ENCODE data around the gene SYNE1. TPM values are rescaled to one million over a fixed set of nuclear protein-coding genes. Genes with fewer than 3 reads are reported as not detected.

Gene SYNE1
- polyA plus RNA-seq, 1 donor from 2014 or later, result 38.5 TPM

- no peaks in the 10 kb centered on the region for H3K9me3 ChIP-seq (ENCODE audit: low read length)
- no peak overlapping the region for H3K4me3 ChIP-seq (ENCODE audit: low read length)
- H3K27me3 ChIP-seq (ENCODE audit: insufficient read depth, low read depth, low read length), result no peaks in the 10 kb centered on the region
- no peaks in the 10 kb centered on the region for H3K79me2 ChIP-seq (replicated peaks; ENCODE audit: insufficient read depth, low read length)
- H2AFZ ChIP-seq (ENCODE audit: low read depth, low read length), result no peak overlapping the region
- no peaks in the 10 kb centered on the region for H3F3A ChIP-seq (ENCODE audit: insufficient read depth, low read length, poor library complexity, severe bottlenecking)
- no peak overlapping the region for H3K9ac ChIP-seq (ENCODE audit: low read length)
- no peak overlapping the region for H3K4me2 ChIP-seq (ENCODE audit: low read length)
- H3K27ac ChIP-seq (ENCODE audit: low read length), result no peak overlapping the region
- H3K36me3 ChIP-seq (ENCODE audit: insufficient read depth, low read length), result no peaks in the 10 kb centered on the region
- TF ChIP-seq, protein P1, sequence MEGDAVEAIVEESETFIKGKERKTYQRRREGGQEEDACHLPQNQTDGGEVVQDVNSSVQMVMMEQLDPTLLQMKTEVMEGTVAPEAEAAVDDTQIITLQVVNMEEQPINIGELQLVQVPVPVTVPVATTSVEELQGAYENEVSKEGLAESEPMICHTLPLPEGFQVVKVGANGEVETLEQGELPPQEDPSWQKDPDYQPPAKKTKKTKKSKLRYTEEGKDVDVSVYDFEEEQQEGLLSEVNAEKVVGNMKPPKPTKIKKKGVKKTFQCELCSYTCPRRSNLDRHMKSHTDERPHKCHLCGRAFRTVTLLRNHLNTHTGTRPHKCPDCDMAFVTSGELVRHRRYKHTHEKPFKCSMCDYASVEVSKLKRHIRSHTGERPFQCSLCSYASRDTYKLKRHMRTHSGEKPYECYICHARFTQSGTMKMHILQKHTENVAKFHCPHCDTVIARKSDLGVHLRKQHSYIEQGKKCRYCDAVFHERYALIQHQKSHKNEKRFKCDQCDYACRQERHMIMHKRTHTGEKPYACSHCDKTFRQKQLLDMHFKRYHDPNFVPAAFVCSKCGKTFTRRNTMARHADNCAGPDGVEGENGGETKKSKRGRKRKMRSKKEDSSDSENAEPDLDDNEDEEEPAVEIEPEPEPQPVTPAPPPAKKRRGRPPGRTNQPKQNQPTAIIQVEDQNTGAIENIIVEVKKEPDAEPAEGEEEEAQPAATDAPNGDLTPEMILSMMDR (IDR thresholded peaks at IDR 0.05; ENCODE audit: poor library complexity, severe bottlenecking), result no peak
- TF ChIP-seq RAD21 (conservative IDR thresholded peaks at IDR 0.05) (no peak), SMC3 (conservative IDR thresholded peaks at IDR 0.05; ENCODE audit: poor library complexity) (no peak), MXI1 (conservative IDR thresholded peaks at IDR 0.05; ENCODE audit: poor library complexity, severe bottlenecking) (no peak), TAF1 (IDR thresholded peaks at IDR 0.05; ENCODE audit: low read depth) (no peak), EP300 (conservative IDR thresholded peaks at IDR 0.05; ENCODE audit: poor library complexity, severe bottlenecking) (no peak), EZH2 (IDR thresholded peaks at IDR 0.05; ENCODE audit: borderline replicate concordance, insufficient read depth, low read length, poor library complexity, severe bottlenecking) (no peak), POLR2AphosphoS5 (IDR thresholded peaks at IDR 0.05) (no peak)
- TF ChIP-seq, protein P2, sequence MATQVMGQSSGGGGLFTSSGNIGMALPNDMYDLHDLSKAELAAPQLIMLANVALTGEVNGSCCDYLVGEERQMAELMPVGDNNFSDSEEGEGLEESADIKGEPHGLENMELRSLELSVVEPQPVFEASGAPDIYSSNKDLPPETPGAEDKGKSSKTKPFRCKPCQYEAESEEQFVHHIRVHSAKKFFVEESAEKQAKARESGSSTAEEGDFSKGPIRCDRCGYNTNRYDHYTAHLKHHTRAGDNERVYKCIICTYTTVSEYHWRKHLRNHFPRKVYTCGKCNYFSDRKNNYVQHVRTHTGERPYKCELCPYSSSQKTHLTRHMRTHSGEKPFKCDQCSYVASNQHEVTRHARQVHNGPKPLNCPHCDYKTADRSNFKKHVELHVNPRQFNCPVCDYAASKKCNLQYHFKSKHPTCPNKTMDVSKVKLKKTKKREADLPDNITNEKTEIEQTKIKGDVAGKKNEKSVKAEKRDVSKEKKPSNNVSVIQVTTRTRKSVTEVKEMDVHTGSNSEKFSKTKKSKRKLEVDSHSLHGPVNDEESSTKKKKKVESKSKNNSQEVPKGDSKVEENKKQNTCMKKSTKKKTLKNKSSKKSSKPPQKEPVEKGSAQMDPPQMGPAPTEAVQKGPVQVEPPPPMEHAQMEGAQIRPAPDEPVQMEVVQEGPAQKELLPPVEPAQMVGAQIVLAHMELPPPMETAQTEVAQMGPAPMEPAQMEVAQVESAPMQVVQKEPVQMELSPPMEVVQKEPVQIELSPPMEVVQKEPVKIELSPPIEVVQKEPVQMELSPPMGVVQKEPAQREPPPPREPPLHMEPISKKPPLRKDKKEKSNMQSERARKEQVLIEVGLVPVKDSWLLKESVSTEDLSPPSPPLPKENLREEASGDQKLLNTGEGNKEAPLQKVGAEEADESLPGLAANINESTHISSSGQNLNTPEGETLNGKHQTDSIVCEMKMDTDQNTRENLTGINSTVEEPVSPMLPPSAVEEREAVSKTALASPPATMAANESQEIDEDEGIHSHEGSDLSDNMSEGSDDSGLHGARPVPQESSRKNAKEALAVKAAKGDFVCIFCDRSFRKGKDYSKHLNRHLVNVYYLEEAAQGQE (IDR thresholded peaks at IDR 0.05; ENCODE audit: borderline replicate concordance), result no peak
- H3K9me2 ChIP-seq (ENCODE audit: insufficient read depth, low read length), result no peaks in the 10 kb centered on the region
- no peaks in the 10 kb centered on the region for H4K20me1 ChIP-seq (ENCODE audit: insufficient read depth)
Observed at GRCh38 chr6:152323376-152323775, 313.8 kb downstream of the SYNE1 start.

- Histone ChIP-seq H3K4me2 (ENCODE audit: low read length) (no peak overlapping the region), H3K9me2 (ENCODE audit: insufficient read depth, low read length) (no peaks in the 10 kb centered on the region), H3K27me3 (ENCODE audit: insufficient read depth, low read depth, low read length) (no peaks in the 10 kb centered on the region), H3K9ac (ENCODE audit: low read length) (no peak overlapping the region), H3K36me3 (ENCODE audit: insufficient read depth, low read length) (no peaks in the 10 kb centered on the region), H4K20me1 (ENCODE audit: insufficient read depth) (no peaks in the 10 kb centered on the region), H3K79me2 (replicated peaks; ENCODE audit: insufficient read depth, low read length) (no peaks in the 10 kb centered on the region), H3F3A (ENCODE audit: insufficient read depth, low read length, poor library complexity, severe bottlenecking) (no peaks in the 10 kb centered on the region), H3K9me3 (ENCODE audit: low read length) (no peaks in the 10 kb centered on the region), H2AFZ (ENCODE audit: low read depth, low read length) (no peak overlapping the region), H3K4me3 (ENCODE audit: low read length) (no peak overlapping the region), H3K27ac (ENCODE audit: low read length) (no peak overlapping the region)
- TF ChIP-seq SMC3 (conservative IDR thresholded peaks at IDR 0.05; ENCODE audit: poor library complexity) (no peak), EZH2 (IDR thresholded peaks at IDR 0.05; ENCODE audit: borderline replicate concordance, insufficient read depth, low read length, poor library complexity, severe bottlenecking) (no peak), RAD21 (conservative IDR thresholded peaks at IDR 0.05) (no peak), MXI1 (conservative IDR thresholded peaks at IDR 0.05; ENCODE audit: poor library complexity, severe bottlenecking) (no peak), POLR2AphosphoS5 (IDR thresholded peaks at IDR 0.05) (no peak), EP300 (conservative IDR thresholded peaks at IDR 0.05; ENCODE audit: poor library complexity, severe bottlenecking) (no peak), TAF1 (IDR thresholded peaks at IDR 0.05; ENCODE audit: low read depth) (no peak)
- TF ChIP-seq, protein P2 (IDR thresholded peaks at IDR 0.05; ENCODE audit: borderline replicate concordance), result no peak
- TF ChIP-seq, protein P1 (IDR thresholded peaks at IDR 0.05; ENCODE audit: poor library complexity, severe bottlenecking), result no peak
Observed at GRCh38 chr6:152318278-152318677, 318.9 kb downstream of the SYNE1 start.
